ENCODE data around the gene DMAP1. TPM values are rescaled to one million over a fixed set of nuclear protein-coding genes. Genes with fewer than 3 reads are reported as not detected.

DMAP1 gene
- total and polyA plus RNA-seq, 8 donors = 29.7 to 141 (median 66.6) TPM

GRCh38 chr1:44244986-44245385, 31.7 kb downstream of the DMAP1 start:
- Histone ChIP-seq H3K9me3 (no peaks in the 10 kb centered on the region), H3K4me1 (peaks cover 0 to 15% (median 7%) of the 10 kb centered on the region in 4 donors), H3K36me3 (peaks cover 8 to 59% (median 51%) of the 10 kb centered on the region in 4 donors), H3K27me3 (no peaks in the 10 kb centered on the region), H3K27ac (no peak overlapping the region), H3K4me3 (no peak overlapping the region)
- no peak for TF ChIP-seq POLR2A (IDR thresholded peaks at IDR 0.05)
- 85 to 91% (median 85%) methylated on average over 9 of the region's 9 CpGs for WGBS, 5 donors
- intact Hi-C loops (cut with DNase I; ENCODE audit: low total_unique reads) = no loop called here
- no peak for DNase-seq

GRCh38 chr1:44246806-44247205, 33.5 kb downstream of the DMAP1 start:
- TF ChIP-seq CTCF (IDR thresholded peaks at IDR 0.05) = no peak
- H3K27ac ChIP-seq = no peak overlapping the region
- no peak overlapping the region for H3K4me3 ChIP-seq
- H3K27me3 ChIP-seq = no peaks in the 10 kb centered on the region
- no peak for DNase-seq
- intact Hi-C loops (cut with DNase I; ENCODE audit: low total_unique reads) = no loop called here
- H3K9me3 ChIP-seq = no peaks in the 10 kb centered on the region
- H3K36me3 ChIP-seq = peaks cover 8 to 60% (median 45%) of the 10 kb centered on the region in 4 donors
- 91 to 100% (median 96%) methylated on average over 1 to 2 of the region's 2 CpGs for WGBS, 5 donors
- H3K4me1 ChIP-seq = peaks cover 0 to 4% (median 0%) of the 10 kb centered on the region in 4 donors

DNA sequence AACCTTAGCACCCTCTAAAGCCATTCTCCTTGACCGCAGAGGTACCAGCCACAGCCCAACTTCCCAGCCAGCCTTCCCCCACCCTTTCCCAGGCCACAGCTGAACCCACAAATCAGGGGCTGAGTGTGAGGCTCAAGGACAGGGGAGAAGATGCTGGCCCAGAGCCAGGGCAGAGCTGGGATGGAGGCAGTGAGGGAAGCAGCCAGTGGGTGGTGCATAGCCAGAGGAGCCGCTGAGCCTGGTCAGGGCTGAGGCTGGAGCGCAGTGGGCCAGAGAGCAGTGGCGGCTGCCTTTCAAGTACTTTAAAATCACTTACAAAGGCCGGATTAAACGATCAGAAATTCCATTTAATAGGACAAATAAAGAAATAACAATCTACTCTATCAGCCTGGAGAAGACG, 36.3 kb downstream of the DMAP1 start:
- peak in 1 of 2 donors; percentile 70 for DNase-seq
- peaks cover 8 to 44% (median 25%) of the 10 kb centered on the region in 4 donors for H3K36me3 ChIP-seq
- no peaks in the 10 kb centered on the region for H3K27me3 ChIP-seq
- intact Hi-C loops (cut with DNase I; ENCODE audit: low total_unique reads) = no loop called here
- H3K4me3 ChIP-seq = no peak overlapping the region
- H3K4me1 ChIP-seq = peaks cover 0 to 4% (median 0%) of the 10 kb centered on the region in 4 donors
- H3K9me3 ChIP-seq = no peaks in the 10 kb centered on the region
- no peak overlapping the region for H3K27ac ChIP-seq
- TF ChIP-seq POLR2A (IDR thresholded peaks at IDR 0.05) (no peak), CTCF (IDR thresholded peaks at IDR 0.05) (no peak), EP300 (IDR thresholded peaks at IDR 0.05) (no peak), POLR2AphosphoS5 (IDR thresholded peaks at IDR 0.05) (no peak)
- WGBS, 5 donors = 73 to 85% (median 80%) methylated on average over 6 to 7 of the region's 7 CpGs

GRCh38 chr1:44250068-44250781, 37.0 kb downstream of the DMAP1 start:
- intact Hi-C loops (cut with DNase I; ENCODE audit: low total_unique reads) = no loop called here

More at GRCh38 chr1:44250068-44250781, 37.0 kb downstream of the DMAP1 start:
- H3K36me3 ChIP-seq = peaks cover 8 to 37% (median 21%) of the 10 kb centered on the region in 4 donors
- H3K4me3 ChIP-seq = no peak overlapping the region
- no peaks in the 10 kb centered on the region for H3K27me3 ChIP-seq
- no peak overlapping the region for H3K27ac ChIP-seq
- H3K4me1 ChIP-seq = peaks cover 0 to 4% (median 0%) of the 10 kb centered on the region in 4 donors
- H3K9me3 ChIP-seq = no peaks in the 10 kb centered on the region
- DNase-seq = no peak
- TF ChIP-seq EP300 (IDR thresholded peaks at IDR 0.05) = no peak
- no peak for TF ChIP-seq CTCF (IDR thresholded peaks at IDR 0.05)
- TF ChIP-seq POLR2A (IDR thresholded peaks at IDR 0.05) = no peak
- TF ChIP-seq POLR2AphosphoS5 (IDR thresholded peaks at IDR 0.05) = no peak
- 75 to 89% (median 82%) methylated on average over 33 of the region's 33 CpGs for WGBS, 5 donors
